Stimulated activated CD4-positive, alpha-beta T cell treated with anti-CD3 and anti-CD28 coated beads, Interleukin-1b, Interleukin-23, amount 100 ng/mL, for 24 hours (primary cell): Measurements from ENCODE around the gene SHC3.

Experiments used
- DNase-seq, 4 experiments: peaks; one replicate each; pipeline ENCODE4 v3.0.0-alpha.2; 2020; ENCODE audit warnings: low read depth in 4 of 4, low spot score in 1 of 4

Gene SHC3

GRCh38 chr9:89161221-89161620 is 17.4 kb downstream of the SHC3 start:
- no peak for DNase-seq

DNA sequence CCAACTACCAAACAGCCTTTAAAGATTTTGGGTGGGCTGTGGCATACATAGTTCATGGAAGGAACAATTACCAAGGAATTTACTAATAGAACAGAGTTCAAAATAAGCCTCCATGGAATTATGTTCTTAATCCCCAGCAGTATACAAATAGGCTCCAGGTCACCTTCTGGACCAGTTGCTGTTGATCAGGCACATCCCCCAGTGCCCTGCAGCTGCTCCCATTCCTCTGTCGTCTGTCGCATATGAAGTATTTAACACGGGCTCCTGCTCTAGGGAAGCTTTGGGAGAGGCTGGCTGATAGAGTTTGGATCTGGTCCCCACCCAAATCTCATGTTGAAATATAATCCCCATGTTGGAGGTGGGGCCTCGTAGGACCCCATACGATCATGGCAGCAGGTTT is 17.8 kb downstream of the SHC3 start:
- no peak for DNase-seq

- DNase-seq: peak in 1 of 4 experiments; percentile 22
These were observed 23.8 kb downstream of the SHC3 start for GRCh38 chr9:89154651-89155336.

- DNase-seq: no peak
These were observed 24.4 kb downstream of the SHC3 start for GRCh38 chr9:89154218-89154617.

DNA sequence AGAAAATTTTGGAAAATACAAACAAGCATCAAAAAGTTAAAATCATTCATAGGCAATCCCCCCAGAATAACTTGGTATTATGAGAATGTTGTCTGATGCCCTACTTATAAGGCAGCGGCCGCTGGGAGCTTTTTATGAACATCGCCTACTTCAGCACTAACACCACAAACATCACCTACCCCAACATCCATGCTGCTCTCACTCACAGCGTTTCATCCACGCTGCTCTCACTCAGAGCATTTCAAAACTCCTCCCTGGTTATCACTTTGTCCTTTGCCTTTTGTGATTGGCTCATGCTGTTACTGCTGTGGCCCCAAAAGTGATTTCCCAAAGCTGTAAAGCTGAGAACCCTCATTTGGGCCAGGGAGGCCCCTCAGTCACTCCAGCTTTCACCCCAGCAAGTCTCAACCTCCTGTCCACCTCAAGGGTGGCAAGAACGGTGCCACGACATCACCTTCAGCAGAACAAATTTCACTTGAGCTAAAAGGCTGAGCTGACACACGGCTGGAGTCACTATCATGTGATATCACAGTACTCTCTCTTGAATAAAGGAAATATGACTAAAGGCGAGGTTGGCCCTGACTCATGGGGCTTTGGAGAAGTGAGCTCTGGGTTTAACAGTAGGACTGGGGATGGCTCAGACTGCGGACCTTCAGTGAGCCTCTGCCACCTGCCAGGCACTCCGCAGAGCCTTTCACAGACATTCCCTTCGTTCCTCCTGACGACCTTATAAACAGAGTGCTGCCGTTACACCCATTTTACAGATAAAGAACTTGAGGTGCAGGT is 25.2 kb downstream of the SHC3 start:
- peak in 1 of 4 experiments; percentile 26 for DNase-seq

GRCh38 chr9:89149726-89150125 is 28.9 kb downstream of the SHC3 start:
- no peak for DNase-seq

GRCh38 chr9:89145097-89145496 is 33.5 kb downstream of the SHC3 start:
- no peak for DNase-seq

GRCh38 chr9:89144238-89144637 is 34.4 kb downstream of the SHC3 start:
- no peak for DNase-seq

DNA sequence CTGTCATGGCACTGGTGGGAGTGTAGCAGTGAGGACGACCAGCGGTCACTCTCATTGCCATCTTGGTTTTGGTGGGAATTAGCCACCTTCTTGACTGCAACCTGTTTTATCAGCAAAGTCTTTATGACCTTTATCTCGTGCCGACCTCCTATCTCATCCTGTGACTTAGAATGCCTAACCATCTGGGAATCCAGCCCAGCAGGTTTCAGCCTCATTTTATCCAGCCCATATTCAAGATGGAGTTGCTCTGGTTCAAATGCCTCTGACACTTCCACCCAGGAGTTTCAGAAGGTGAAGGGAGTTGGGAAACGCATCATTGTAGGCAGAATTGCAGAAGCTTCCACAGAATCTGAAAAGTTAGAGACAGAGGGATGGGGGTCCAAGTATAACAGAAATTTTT is 35.4 kb downstream of the SHC3 start:
- no peak for DNase-seq

GRCh38 chr9:89139455-89139854 is 39.2 kb downstream of the SHC3 start:
- no peak for DNase-seq

- DNase-seq: no peak
These were observed 39.9 kb downstream of the SHC3 start for GRCh38 chr9:89138463-89139390.

- no peak for DNase-seq
These were observed 40.8 kb downstream of the SHC3 start for GRCh38 chr9:89137542-89138462.

DNA sequence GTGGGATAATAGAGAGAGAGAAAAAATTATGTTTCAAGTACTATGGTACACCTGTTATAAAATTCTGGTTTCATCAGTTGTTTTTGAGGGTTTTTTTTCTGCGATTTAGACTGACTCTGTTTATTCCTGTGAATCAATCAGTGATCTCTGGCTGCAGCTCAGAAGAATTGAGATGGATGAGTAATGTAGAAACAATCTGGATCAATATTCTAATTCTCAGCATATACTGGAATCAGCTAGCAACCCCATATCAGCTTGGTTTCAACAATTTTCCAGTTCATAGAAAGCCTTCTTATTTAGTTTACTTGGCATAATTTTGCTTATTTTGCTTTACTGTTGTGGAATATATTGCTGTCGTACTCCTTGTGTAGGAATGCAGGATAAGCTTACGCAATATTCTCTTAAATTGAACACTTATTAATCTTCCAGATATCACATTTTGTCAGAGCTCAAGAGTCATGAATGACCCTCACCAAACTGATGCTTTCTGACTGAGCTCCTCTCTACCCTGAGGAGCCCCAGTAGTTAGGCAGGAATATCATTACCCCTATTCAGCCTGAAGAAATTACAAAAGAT is 42.9 kb downstream of the SHC3 start:
- DNase-seq: no peak

- no peak for DNase-seq
These were observed 43.9 kb downstream of the SHC3 start for GRCh38 chr9:89134709-89135108.

DNA sequence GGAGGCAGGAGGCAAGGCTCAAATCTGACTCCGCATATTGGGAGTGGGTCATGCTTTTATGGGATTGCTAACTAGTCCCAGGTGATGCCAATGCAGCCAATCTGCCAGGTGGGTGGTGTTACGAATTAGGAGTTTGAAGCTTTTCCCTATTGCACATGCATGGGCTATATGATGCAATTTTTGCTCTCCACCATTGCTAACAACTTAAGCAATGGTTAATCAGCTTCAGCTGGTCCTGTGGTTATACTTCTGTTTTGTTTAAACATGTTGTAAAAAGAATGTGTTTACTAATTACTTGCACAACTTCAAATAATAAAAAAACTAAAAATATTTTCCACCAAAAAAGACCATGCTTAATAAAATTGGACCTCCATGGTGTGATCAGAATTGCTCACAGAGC is 55.7 kb downstream of the SHC3 start:
- no peak for DNase-seq

DNA sequence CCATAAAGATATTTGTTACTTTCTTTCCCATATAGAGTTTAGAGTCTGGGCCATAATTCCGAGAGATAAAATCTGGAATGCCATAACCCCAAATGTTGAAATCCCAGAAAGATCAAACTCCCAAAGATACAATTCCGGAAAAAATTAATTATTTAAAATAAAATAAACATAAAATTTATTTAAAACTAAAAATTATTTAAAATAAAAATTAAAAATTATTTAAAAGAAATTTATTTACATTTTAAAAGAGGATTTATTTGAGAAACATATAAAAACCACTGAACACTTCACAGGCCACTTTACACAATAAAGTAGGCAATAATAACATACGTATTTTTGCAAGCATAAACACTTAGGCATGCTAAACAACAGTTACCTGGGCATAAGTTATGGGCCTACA is 57.9 kb downstream of the SHC3 start:
- DNase-seq: no peak

GRCh38 chr9:89116805-89117192 is 61.8 kb downstream of the SHC3 start:
- DNase-seq: no peak

- no peak for DNase-seq
These were observed 62.4 kb downstream of the SHC3 start for GRCh38 chr9:89116064-89116804.

DNA sequence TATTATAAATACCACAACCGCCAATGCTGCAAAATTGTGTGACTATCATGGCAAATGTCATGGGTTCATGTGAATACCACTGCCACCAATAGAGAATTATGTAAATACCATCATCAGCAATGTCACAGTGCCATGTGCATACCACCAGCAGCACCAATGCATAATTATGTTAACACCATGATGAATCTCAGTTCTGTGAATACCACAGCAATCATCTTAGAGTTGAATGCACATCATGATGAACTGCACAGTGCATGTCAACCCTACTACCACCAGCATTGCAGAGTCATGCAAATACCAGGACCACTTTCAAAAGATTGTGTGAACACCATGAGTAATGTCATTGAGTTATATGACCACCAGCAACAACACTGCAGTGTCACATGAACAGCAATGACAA is 63.2 kb downstream of the SHC3 start:
- no peak for DNase-seq

DNA sequence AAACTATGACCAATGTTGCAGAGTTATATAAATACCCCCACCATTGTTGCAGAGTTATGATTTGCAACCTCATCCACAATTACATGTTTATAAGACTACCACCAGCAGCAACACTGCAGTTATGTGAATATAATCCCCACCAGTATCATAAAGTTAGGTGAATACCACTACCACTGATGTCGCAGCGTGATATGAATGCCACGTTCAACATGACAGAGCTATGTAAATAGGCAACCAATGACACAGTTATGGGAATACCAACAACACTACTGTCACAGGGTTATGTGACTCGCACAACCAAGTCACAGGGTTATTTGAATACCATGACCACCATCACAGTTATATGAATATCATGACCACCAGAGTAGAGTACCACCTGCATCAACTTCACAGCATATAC is 63.9 kb downstream of the SHC3 start:
- DNase-seq: no peak
